Neutrophil (primary cell): ENCODE data around the gene FLT1.

ENCODE experiments used
- H3K27ac ChIP-seq: fragments of 200-600 bp; sonication (generic); 2 replicates; pipeline ENCODE4 v1.5.1; 2016; ENCODE audit warnings: mild to moderate bottlenecking, moderate library complexity
- H3K27me3 ChIP-seq: fragments of 200-600 bp; sonication (generic); 2 replicates; pipeline ENCODE4 v1.6.0; 2016; ENCODE audit warnings: mild to moderate bottlenecking
- H3K36me3 ChIP-seq: fragments of 200-600 bp; sonication (generic); 2 replicates; pipeline ENCODE4 v1.5.1; 2017
- H3K4me1 ChIP-seq, 2 experiments: fragments of 200-600 bp in 1 of 2; sonication (generic) in 1 of 2; 1 replicate in 1 of 2; 2 replicates in 1 of 2; pipeline versions ENCODE4 v1.5.1 to v1.6.1; 2013 to 2016; ENCODE audit warnings: low read depth in 1 of 2, low read length in 1 of 2, mild to moderate bottlenecking in 1 of 2, moderate library complexity in 1 of 2; ENCODE audit not compliant: control insufficient read depth in 1 of 2, insufficient read depth in 1 of 2
- H3K4me3 ChIP-seq, 2 experiments: fragments of 200-600 bp in 1 of 2; sonication (generic) in 1 of 2; 1 replicate in 1 of 2; 2 replicates in 1 of 2; pipeline ENCODE4 v1.5.1; 2013 to 2016; ENCODE audit warnings: low read depth in 1 of 2, low read length in 1 of 2, mild to moderate bottlenecking in 1 of 2, moderate library complexity in 1 of 2
- H3K9me3 ChIP-seq: fragments of 200-600 bp; sonication (generic); 2 replicates; pipeline ENCODE4 v1.5.1; 2016
- CTCF ChIP-seq: fragments of 200-600 bp; sonication (generic); IDR thresholded peaks from 2 replicates; pipeline ENCODE4 v1.5.1; 2016; ENCODE audit warnings: antibody characterized with exemption

FLT1 gene

GRCh38 chr13:28333204-28333881 is 161.6 kb downstream of the FLT1 start:
- Histone ChIP-seq H3K27ac (no peak overlapping the region), H3K9me3 (no peaks in the 10 kb centered on the region), H3K27me3 (peaks cover 63% of the 10 kb centered on the region), H3K36me3 (no peaks in the 10 kb centered on the region), H3K4me3 (no peak overlapping the region), H3K4me1 (peaks cover 0 to 5% of the 10 kb centered on the region in 2 experiments)
- no peak for TF ChIP-seq CTCF

- Histone ChIP-seq H3K27ac (no peak overlapping the region), H3K9me3 (no peaks in the 10 kb centered on the region), H3K36me3 (no peaks in the 10 kb centered on the region), H3K27me3 (peaks cover 52% of the 10 kb centered on the region), H3K4me1 (peaks cover 0 to 5% of the 10 kb centered on the region in 2 experiments), H3K4me3 (no peak overlapping the region)
- no peak for TF ChIP-seq CTCF
Measured at GRCh38 chr13:28329395-28330158, 165.4 kb downstream of the FLT1 start.

GRCh38 chr13:28328271-28328607 is 166.7 kb downstream of the FLT1 start:
- H3K27ac ChIP-seq: no peak overlapping the region

GRCh38 chr13:28327373-28328270 is 167.3 kb downstream of the FLT1 start:
- peaks cover 0 to 5% of the 10 kb centered on the region in 2 experiments for H3K4me1 ChIP-seq
- no peak overlapping the region for H3K27ac ChIP-seq
- no peak for TF ChIP-seq CTCF
- no peaks in the 10 kb centered on the region for H3K9me3 ChIP-seq
- H3K36me3 ChIP-seq: no peaks in the 10 kb centered on the region
- peaks cover 42% of the 10 kb centered on the region for H3K27me3 ChIP-seq
- no peak overlapping the region for H3K4me3 ChIP-seq

More at GRCh38 chr13:28328271-28328607, 166.7 kb downstream of the FLT1 start:
- H3K27me3 ChIP-seq: peaks cover 42% of the 10 kb centered on the region
- H3K9me3 ChIP-seq: no peaks in the 10 kb centered on the region
- H3K4me1 ChIP-seq: peaks cover 0 to 5% of the 10 kb centered on the region in 2 experiments
- no peak for TF ChIP-seq CTCF
- H3K36me3 ChIP-seq: no peaks in the 10 kb centered on the region
- H3K4me3 ChIP-seq: no peak overlapping the region

- Histone ChIP-seq H3K27ac (no peak overlapping the region), H3K4me1 (peaks cover 0 to 5% of the 10 kb centered on the region in 2 experiments), H3K36me3 (no peaks in the 10 kb centered on the region), H3K9me3 (no peaks in the 10 kb centered on the region), H3K27me3 (peaks cover 47% of the 10 kb centered on the region), H3K4me3 (no peak overlapping the region)
- TF ChIP-seq CTCF: no peak
Measured at GRCh38 chr13:28326056-28326455, 168.9 kb downstream of the FLT1 start.
